ENCODE data around the gene PCGF6. TPM values are rescaled to one million over a fixed set of nuclear protein-coding genes. Genes with fewer than 3 reads are reported as not detected.

The PCGF6 gene
- total RNA-seq, 4 donors from 2014 or later = 11.7 to 19.1 (median 17.1) TPM

- WGBS, 2 donors (ENCODE audit: low coverage in 1 of 2) = 75 to 86% methylated on average over 1 of the region's 3 CpGs
- peaks cover 0 to 9% (median 0%) of the 10 kb centered on the region in 3 donors for H3K9me3 ChIP-seq
- H3K27me3 ChIP-seq = peaks cover 91% of the 10 kb centered on the region
- TF ChIP-seq POLR2A (IDR thresholded peaks at IDR 0.05) (no peak), EP300 (IDR thresholded peaks at IDR 0.05) (no peak), POLR2AphosphoS5 (IDR thresholded peaks at IDR 0.05) (no peak)
- peaks cover 0 to 19% (median 8%) of the 10 kb centered on the region in 3 donors for H3K4me1 ChIP-seq
- no peak overlapping the region for H3K27ac ChIP-seq
- no peak overlapping the region for H3K4me3 ChIP-seq
- H3K36me3 ChIP-seq = no peaks in the 10 kb centered on the region
- no peak for ATAC-seq
Measured at GRCh38 chr10:103280031-103280430, 70.9 kb downstream of the PCGF6 start.

GRCh38 chr10:103278862-103279298 lies 72.1 kb downstream of the PCGF6 start:
- no peaks in the 10 kb centered on the region for H3K36me3 ChIP-seq
- ATAC-seq = no peak
- H3K4me1 ChIP-seq = peaks cover 0 to 19% (median 8%) of the 10 kb centered on the region in 3 donors
- peaks cover 87% of the 10 kb centered on the region for H3K27me3 ChIP-seq
- WGBS, 2 donors (ENCODE audit: low coverage in 1 of 2) = 0% methylated on average over 5 to 11 of the region's 11 CpGs
- H3K4me3 ChIP-seq = no peak overlapping the region
- TF ChIP-seq CTCF (IDR thresholded peaks at IDR 0.05) (no peak), POLR2A (IDR thresholded peaks at IDR 0.05) (no peak), EP300 (IDR thresholded peaks at IDR 0.05) (no peak), POLR2AphosphoS5 (IDR thresholded peaks at IDR 0.05) (no peak)
- peaks cover 0 to 9% (median 0%) of the 10 kb centered on the region in 3 donors for H3K9me3 ChIP-seq
- no peak overlapping the region for H3K27ac ChIP-seq

DNA sequence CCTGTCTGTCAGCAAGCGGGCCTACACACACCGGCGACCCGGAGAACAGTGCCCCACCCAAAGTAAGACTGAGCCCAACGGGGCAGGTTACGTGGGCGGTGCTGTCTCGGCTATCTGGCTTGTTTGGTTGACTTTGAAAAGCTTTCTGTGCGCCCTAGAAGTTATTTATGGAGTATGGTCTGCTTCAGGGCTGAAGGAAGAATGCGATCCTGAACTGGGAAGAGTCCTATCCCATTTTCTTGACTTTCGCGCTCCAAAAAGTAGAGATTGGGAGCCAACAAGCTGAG lies 72.5 kb downstream of the PCGF6 start:
- H3K4me1 ChIP-seq = peaks cover 0 to 19% (median 8%) of the 10 kb centered on the region in 3 donors
- peaks cover 0 to 9% (median 0%) of the 10 kb centered on the region in 3 donors for H3K9me3 ChIP-seq
- H3K4me3 ChIP-seq = no peak overlapping the region
- no peaks in the 10 kb centered on the region for H3K36me3 ChIP-seq
- 80% methylated on average over 1 of the region's 12 CpGs; no CpG with 5 or more reads in 1 of the 2 donors for WGBS, 2 donors (ENCODE audit: low coverage in 1 of 2)
- ATAC-seq = no peak
- peaks cover 85% of the 10 kb centered on the region for H3K27me3 ChIP-seq
- TF ChIP-seq POLR2AphosphoS5 (IDR thresholded peaks at IDR 0.05) (no peak), EP300 (IDR thresholded peaks at IDR 0.05) (no peak), POLR2A (IDR thresholded peaks at IDR 0.05) (no peak), CTCF (IDR thresholded peaks at IDR 0.05) (no peak)
- no peak overlapping the region for H3K27ac ChIP-seq

DNA sequence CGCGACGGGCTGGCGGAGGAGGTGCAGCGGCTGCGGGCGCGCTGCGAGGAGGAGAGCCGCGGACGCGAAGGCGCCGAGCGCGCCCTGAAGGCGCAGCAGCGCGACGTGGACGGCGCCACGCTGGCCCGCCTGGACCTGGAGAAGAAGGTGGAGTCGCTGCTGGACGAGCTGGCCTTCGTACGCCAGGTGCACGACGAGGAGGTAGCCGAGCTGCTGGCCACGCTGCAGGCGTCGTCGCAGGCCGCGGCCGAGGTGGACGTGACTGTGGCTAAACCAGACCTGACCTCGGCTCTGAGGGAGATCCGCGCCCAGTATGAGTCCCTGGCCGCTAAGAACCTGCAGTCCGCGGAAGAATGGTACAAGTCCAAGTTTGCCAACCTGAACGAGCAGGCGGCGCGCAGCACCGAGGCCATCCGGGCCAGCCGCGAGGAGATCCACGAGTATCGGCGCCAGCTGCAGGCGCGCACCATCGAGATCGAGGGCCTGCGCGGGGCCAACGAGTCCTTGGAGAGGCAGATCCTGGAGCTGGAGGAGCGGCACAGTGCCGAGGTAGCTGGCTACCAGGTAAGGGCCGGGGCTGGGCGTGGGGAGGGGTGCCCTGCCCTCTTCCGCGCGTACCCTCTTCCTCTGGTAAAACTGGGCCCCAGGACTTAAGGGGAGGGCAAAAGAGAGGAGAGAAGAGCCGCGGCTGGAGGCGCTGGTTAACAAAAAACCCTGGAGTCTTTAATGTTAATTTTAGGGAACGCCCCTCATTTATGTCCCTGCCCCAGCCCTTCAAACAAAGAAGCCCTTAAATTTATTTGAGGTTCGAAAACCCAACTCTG lies 73.0 kb downstream of the PCGF6 start:
- ATAC-seq = no peak
- peak overlapping the region in 1 of 2 donors; percentile 36 for H3K4me3 ChIP-seq

More for the DNA sequence above, 73.0 kb downstream of the PCGF6 start:
- peaks cover 0 to 9% (median 0%) of the 10 kb centered on the region in 3 donors for H3K9me3 ChIP-seq
- TF ChIP-seq EP300 (IDR thresholded peaks at IDR 0.05) = no peak
- TF ChIP-seq POLR2A (IDR thresholded peaks at IDR 0.05) = no peak
- TF ChIP-seq CTCF (IDR thresholded peaks at IDR 0.05) = no peak
- TF ChIP-seq POLR2AphosphoS5 (IDR thresholded peaks at IDR 0.05) = no peak
- WGBS, 2 donors (ENCODE audit: low coverage in 1 of 2) = 11 to 16% methylated on average over 6 to 10 of the region's 76 CpGs
- peaks cover 0 to 24% (median 8%) of the 10 kb centered on the region in 3 donors for H3K4me1 ChIP-seq
- H3K27me3 ChIP-seq = peaks cover 79% of the 10 kb centered on the region
- no peaks in the 10 kb centered on the region for H3K36me3 ChIP-seq
- no peak overlapping the region for H3K27ac ChIP-seq
